Progenitor cell of endocrine pancreas (in vitro differentiated cells): ENCODE results near the gene ATP10D. TPM values are rescaled to one million over a fixed set of nuclear protein-coding genes. Genes with fewer than 3 reads are reported as not detected.

Experiments used
- DNase-seq: peaks from one replicate; pipeline ENCODE4 v3.0.0; 2021; ENCODE audit warnings: low spot score; ENCODE audit not compliant: unreplicated experiment
- H3K27ac Mint-ChIP-seq: 2 replicates; pipeline ENCODE4 v1.8.0; 2021; ENCODE audit warnings: mild to moderate bottlenecking, moderate library complexity, mixed read lengths
- H3K27me3 Mint-ChIP-seq: 2 replicates; pipeline ENCODE4 v1.8.0; 2021; ENCODE audit warnings: mixed read lengths
- H3K36me3 Mint-ChIP-seq: 2 replicates; pipeline ENCODE4 v1.8.0; 2022; ENCODE audit warnings: mixed read lengths; ENCODE audit not compliant: insufficient read depth
- H3K4me1 Mint-ChIP-seq: 2 replicates; pipeline ENCODE4 v1.8.0; 2021; ENCODE audit warnings: low read depth, mixed read lengths
- H3K4me3 Mint-ChIP-seq: 2 replicates; pipeline ENCODE4 v1.8.0; 2021; ENCODE audit warnings: low read depth, mild to moderate bottlenecking, moderate library complexity, mixed read lengths
- H3K9me3 Mint-ChIP-seq: 2 replicates; pipeline ENCODE4 v1.8.0; 2021; ENCODE audit warnings: low read depth, mixed read lengths
- total RNA-seq: library from RNA; stranded (reverse); gene quantifications from 2 replicates; pipeline ENCODE4 v1.2.1, GENCODE V29; 2021
- TF ChIP-seq, protein P1 (sequence below): fragments of 200-600 bp; sonication (generic); IDR thresholded peaks from one replicate; pipeline ENCODE4 v1.5.0; 2021; ENCODE audit warnings: antibody characterized with exemption, mild to moderate bottlenecking; ENCODE audit not compliant: unreplicated experiment

The ATP10D gene
- total RNA-seq, 1 donor from 2014 or later = 35.2 TPM

DNA sequence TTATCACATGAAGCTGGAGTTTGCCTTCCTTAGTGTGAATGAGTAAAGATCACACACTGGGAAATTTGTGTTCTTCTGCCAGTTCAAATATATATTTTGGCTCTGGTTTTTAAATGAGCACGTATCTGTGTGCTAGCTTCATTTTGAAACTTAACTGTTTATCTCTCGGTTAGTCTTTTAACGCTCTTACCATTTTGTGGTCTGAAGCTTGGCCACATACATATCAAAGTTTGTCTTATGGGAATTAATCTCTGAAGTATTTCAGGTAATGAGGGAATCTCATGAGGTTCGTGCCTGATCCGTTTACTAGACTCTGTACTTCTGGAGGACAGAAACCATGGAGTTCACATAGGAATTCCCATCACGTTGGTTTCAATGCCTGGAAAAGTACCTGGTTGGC lies 13.8 kb downstream of the ATP10D start:
- TF ChIP-seq, protein P1, sequence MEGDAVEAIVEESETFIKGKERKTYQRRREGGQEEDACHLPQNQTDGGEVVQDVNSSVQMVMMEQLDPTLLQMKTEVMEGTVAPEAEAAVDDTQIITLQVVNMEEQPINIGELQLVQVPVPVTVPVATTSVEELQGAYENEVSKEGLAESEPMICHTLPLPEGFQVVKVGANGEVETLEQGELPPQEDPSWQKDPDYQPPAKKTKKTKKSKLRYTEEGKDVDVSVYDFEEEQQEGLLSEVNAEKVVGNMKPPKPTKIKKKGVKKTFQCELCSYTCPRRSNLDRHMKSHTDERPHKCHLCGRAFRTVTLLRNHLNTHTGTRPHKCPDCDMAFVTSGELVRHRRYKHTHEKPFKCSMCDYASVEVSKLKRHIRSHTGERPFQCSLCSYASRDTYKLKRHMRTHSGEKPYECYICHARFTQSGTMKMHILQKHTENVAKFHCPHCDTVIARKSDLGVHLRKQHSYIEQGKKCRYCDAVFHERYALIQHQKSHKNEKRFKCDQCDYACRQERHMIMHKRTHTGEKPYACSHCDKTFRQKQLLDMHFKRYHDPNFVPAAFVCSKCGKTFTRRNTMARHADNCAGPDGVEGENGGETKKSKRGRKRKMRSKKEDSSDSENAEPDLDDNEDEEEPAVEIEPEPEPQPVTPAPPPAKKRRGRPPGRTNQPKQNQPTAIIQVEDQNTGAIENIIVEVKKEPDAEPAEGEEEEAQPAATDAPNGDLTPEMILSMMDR = no peak
- Mint-ChIP-seq H3K27ac (no peak overlapping the region), H3K9me3 (no peaks in the 10 kb centered on the region), H3K27me3 (no peaks in the 10 kb centered on the region), H3K4me3 (no peak overlapping the region), H3K4me1 (no peaks in the 10 kb centered on the region), H3K36me3 (no peaks in the 10 kb centered on the region)
- DNase-seq = no peak

- no peaks in the 10 kb centered on the region for H3K9me3 Mint-ChIP-seq
- no peaks in the 10 kb centered on the region for H3K27me3 Mint-ChIP-seq
- no peak overlapping the region for H3K27ac Mint-ChIP-seq
- no peak overlapping the region for H3K4me3 Mint-ChIP-seq
- no peaks in the 10 kb centered on the region for H3K36me3 Mint-ChIP-seq
- H3K4me1 Mint-ChIP-seq = no peaks in the 10 kb centered on the region
- DNase-seq = no peak
- TF ChIP-seq, protein P1 = no peak
Observed at GRCh38 chr4:47499700-47500099, 14.6 kb downstream of the ATP10D start.

- Mint-ChIP-seq H3K36me3 (no peaks in the 10 kb centered on the region), H3K4me3 (no peak overlapping the region), H3K9me3 (no peaks in the 10 kb centered on the region), H3K27ac (no peak overlapping the region), H3K4me1 (no peaks in the 10 kb centered on the region), H3K27me3 (no peaks in the 10 kb centered on the region)
- no peak for DNase-seq
- TF ChIP-seq, protein P1 = no peak
Observed at GRCh38 chr4:47500776-47501175, 15.7 kb downstream of the ATP10D start.

DNA sequence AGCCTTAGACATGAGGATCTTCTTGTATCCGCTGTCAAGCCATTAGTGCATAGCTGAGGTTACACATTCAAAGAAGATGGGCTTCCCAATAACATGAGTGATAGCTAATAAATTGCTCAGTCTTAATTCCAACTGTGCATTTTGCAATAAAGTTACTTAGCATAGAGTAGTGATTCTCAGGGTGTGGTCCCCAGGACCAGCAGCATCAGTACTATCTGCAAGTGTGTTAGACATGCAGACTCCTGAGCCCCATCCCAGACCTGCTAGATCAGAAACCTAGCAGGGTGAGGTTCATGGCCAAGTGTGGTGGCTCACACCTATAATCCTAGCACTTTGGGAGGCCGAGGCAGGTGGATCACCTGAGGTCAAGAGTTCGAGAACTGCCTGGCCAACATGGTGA lies 20.1 kb downstream of the ATP10D start:
- Mint-ChIP-seq H3K27me3 (no peaks in the 10 kb centered on the region), H3K27ac (no peak overlapping the region)
- TF ChIP-seq, protein P1 = no peak

DNA sequence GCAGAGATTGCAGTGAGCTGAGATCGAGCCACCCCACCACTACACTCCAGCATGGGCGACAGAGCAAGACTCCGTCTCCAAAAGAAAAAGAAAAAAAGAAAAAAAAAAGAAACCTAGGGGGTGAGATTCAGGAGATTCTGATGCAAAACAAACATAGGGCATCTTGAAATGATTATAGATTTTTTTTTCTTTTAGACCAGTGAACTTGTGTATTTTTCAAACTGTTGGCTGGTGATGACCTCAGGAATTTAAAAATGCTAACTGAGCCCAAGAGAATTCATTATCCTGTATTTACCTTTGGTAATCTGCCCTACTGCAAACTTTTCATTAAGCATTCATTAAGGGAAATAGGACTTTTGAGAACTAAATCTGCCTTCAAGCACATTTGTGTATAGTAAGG lies 20.6 kb downstream of the ATP10D start:
- no peak overlapping the region for H3K27ac Mint-ChIP-seq
- H3K27me3 Mint-ChIP-seq = no peaks in the 10 kb centered on the region
- peaks cover 9% of the 10 kb centered on the region for H3K4me1 Mint-ChIP-seq
- no peak for DNase-seq
- H3K9me3 Mint-ChIP-seq = no peaks in the 10 kb centered on the region
- no peak overlapping the region for H3K4me3 Mint-ChIP-seq
- TF ChIP-seq, protein P1 = no peak
- H3K36me3 Mint-ChIP-seq = no peaks in the 10 kb centered on the region

More for the DNA sequence above, 20.1 kb downstream of the ATP10D start:
- Mint-ChIP-seq H3K36me3 (no peaks in the 10 kb centered on the region), H3K4me1 (peaks cover 3% of the 10 kb centered on the region), H3K4me3 (no peak overlapping the region), H3K9me3 (no peaks in the 10 kb centered on the region)
- DNase-seq = no peak
